Activated CD4-positive, alpha-beta T cell treated with anti-CD3 and anti-CD28 coated beads, Interleukin-2, Interleukin-4, amounts not matched to agents 100 ng/mL and 50 ng/mL, durations not matched to agents 16 hours and 8 hours (primary cell): ENCODE data around the gene ZNF326.
A peak's percentile ranks its signal among the peaks of the same experiment; 100 is the strongest.
"Not testable (repeated sequence)": the region's sequence is repeated elsewhere in the genome, so short reads cannot be mapped to it uniquely, and the experiment has no call there.

ENCODE experiments used
- DNase-seq: peaks from one replicate; pipeline ENCODE4 v3.0.0-alpha.2; 2020; ENCODE audit warnings: low spot score

ZNF326 gene

GRCh38 chr1:89997152-89997551, 2.2 kb downstream of the ZNF326 start:
- DNase-seq, result peak; percentile 24

GRCh38 chr1:89998306-89998705, 3.4 kb downstream of the ZNF326 start:
- no peak for DNase-seq

GRCh38 chr1:89999208-89999607, 4.3 kb downstream of the ZNF326 start:
- DNase-seq, result no peak

GRCh38 chr1:89999628-90000027, 4.7 kb downstream of the ZNF326 start:
- DNase-seq, result no peak

GRCh38 chr1:90000934-90001676, 6.2 kb downstream of the ZNF326 start:
- DNase-seq, result no peak

GRCh38 chr1:90007979-90008404, 13.1 kb downstream of the ZNF326 start:
- DNase-seq, result no peak

- DNase-seq, result no peak
Observed at GRCh38 chr1:90012300-90012699, 17.4 kb downstream of the ZNF326 start.

- DNase-seq, result no peak
Observed at GRCh38 chr1:90023691-90024090, 28.8 kb downstream of the ZNF326 start.

- no peak for DNase-seq
Observed at GRCh38 chr1:90027281-90027680, 32.4 kb downstream of the ZNF326 start.

- no peak for DNase-seq
Observed at GRCh38 chr1:90039652-90040051, 44.7 kb downstream of the ZNF326 start.

- no peak for DNase-seq
Observed at GRCh38 chr1:90043586-90043985, 48.7 kb downstream of the ZNF326 start.

- no peak for DNase-seq
Observed at GRCh38 chr1:90044346-90044745, 49.4 kb downstream of the ZNF326 start.

GRCh38 chr1:90045853-90046563, 51.1 kb downstream of the ZNF326 start:
- DNase-seq, result peak; percentile 6

GRCh38 chr1:90046635-90047034, 51.7 kb downstream of the ZNF326 start:
- no peak for DNase-seq

- no peak for DNase-seq
Observed at GRCh38 chr1:90048043-90048442, 53.1 kb downstream of the ZNF326 start.

GRCh38 chr1:90062700-90063643, 68.1 kb downstream of the ZNF326 start:
- DNase-seq, result not testable (repeated sequence)

- not testable (repeated sequence) for DNase-seq
Observed at GRCh38 chr1:90064109-90064508, 69.2 kb downstream of the ZNF326 start.

GRCh38 chr1:90067194-90067931, 72.5 kb downstream of the ZNF326 start:
- no peak for DNase-seq

GRCh38 chr1:90068611-90069280, 73.8 kb downstream of the ZNF326 start:
- DNase-seq, result no peak

GRCh38 chr1:90074137-90074536, 79.2 kb downstream of the ZNF326 start:
- no peak for DNase-seq

GRCh38 chr1:90074566-90074965, 79.7 kb downstream of the ZNF326 start:
- no peak for DNase-seq
